Measurements from ENCODE around the gene ITGA1.

- TF ChIP-seq CTCF (conservative IDR thresholded peaks at IDR 0.05), result no peak
- no peak for TF ChIP-seq EZH2 (IDR thresholded peaks at IDR 0.05; ENCODE audit: low read depth)
Measured at GRCh38 chr5:52783226-52783959, 4.3 kb upstream of the ITGA1 start.
